NCI-H146 treated with DMSO at 0.1 percent for 48 hours (cell line): ENCODE results near the gene AUTS2.
A peak's percentile ranks its signal among the peaks of the same experiment; 100 is the strongest.
"Not testable (repeated sequence)": the region's sequence is repeated elsewhere in the genome, so short reads cannot be mapped to it uniquely, and the experiment has no call there.

Experiments
- DNase-seq: peaks from one replicate; lab custom pipeline; 2025; ENCODE audit not compliant: unreplicated experiment; lab: John Stamatoyannopoulos, UW

AUTS2 gene

DNA sequence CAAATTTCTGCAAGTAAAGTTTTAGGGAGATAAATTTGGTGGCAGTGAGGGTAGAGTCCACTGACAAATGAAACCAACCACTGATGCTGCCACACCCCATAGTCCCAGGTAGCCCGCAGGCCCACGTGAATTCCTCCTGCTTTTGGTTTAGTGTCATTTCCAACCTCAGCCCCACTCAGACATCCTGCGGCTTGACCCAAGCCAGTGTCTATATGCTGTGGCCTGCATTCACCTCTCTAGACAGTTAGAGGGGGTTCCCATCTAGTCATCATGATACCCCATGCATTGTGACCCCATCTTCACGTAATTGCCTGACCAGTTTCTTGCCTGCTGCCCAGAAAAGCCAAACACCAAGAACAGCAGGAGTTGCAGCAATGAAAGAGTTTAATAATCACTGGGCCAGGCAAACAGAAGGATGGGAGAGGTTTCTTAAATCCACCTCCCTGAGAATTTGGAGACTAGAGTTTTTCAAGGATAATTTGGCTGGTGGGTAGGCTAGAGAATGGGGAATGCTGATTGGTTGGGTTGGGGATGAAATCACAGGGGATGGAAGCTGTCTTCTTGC lies 1201.6 kb downstream of the AUTS2 start:
- no peak for DNase-seq

DNA sequence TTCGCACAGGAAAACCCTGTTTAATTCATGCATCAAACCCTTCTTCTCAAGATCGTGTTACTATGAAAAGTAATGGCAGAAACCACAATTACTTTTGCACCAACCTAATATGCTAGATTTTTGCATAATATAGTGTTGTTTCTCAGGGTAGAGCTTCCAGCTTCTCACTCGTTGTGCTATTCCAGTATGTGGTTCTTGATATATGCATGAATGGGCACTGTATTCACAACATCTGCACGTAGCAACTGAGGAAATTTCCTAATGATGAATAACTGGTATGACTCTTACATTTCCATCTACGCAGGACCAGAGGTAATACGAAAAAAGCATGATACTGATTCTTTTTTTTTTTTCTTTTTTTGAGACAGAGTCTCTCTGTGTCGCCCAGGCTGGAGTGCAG lies 1207.1 kb downstream of the AUTS2 start:
- DNase-seq, result no peak

DNA sequence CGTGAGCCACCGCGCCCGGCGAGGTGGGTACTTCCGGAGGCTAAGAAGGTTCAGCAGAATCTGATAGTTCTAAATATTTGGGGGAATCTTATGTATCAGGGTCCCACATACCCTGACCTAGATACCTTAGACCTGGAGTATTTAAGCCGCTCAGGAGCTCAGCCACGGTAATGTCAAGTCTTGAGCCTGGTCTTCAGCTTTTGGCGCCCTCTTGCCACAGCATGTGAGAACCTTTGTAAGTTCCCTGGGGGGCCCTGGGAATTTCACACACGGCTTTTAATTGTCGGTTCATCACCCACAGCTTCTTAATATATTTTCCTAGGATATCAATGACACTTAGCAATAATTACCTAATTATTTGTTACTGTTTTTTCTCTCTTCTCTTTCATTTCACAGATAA lies 1209.4 kb downstream of the AUTS2 start:
- DNase-seq, result no peak

DNA sequence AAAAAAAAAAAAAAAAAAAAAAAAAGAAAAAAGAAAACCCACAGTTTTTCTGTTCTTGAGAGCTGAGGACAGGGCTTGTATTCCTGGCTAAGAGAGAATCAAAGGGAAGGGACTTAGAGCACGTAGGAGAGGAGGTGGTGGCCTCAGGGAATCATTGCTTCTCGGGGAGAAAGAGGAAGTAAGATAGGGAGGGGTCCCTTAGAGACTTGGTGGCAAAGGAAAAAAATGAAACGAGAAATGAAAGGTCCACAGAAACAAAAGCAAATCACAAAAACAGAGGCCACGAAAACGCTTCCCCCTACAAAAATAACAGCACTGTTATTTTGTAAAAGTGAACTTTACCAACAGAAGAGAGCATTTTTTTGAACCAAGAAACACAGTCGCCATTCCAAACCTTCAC lies 1210.6 kb downstream of the AUTS2 start:
- DNase-seq, result no peak

DNA sequence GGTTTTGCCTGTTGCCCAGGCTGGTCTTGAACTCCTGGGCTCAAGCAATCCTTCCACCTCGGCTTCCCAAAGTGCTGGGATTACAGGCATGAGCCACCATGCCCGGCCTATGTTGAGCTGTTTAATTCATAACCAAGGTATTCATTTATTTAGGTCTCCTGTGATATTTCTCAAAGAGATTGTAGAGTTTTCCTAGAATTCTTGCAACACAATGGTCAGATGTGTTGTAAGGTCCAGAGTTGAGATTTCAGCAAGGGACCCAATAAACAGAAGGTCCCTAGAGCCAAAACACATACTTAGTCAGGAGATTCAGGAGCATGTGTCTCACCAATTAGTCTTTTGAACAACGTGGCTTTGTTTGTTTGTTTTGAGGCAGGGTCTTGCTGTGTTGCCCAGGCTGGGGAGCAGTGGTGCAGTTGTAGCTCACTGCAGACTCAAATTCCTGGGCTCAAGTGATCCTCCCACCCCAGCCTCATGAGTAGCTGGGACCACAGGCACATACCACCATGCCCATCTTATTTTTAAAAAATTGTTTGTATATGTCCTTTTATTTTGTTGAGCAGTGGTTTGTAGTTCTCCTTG lies 1212.4 kb downstream of the AUTS2 start:
- no peak for DNase-seq

DNA sequence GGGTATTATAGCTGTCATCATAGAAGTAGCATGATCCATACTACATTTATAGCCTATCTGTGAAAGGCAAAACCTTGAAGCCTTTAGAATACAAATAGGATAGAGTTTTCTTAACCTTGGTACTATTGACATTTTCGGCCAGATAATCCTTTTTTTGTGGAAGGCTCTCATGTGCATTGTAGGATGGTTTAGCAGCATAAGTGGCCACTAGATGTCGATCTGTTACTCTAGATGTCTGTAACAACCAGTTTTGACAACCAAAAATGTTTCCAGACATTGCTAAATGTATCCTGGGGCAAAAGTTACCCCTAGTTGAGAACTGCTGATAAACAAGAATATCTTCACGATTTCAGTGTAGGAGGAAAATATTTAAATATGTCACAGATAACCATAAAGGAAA lies 1214.2 kb downstream of the AUTS2 start:
- DNase-seq, result no peak

DNA sequence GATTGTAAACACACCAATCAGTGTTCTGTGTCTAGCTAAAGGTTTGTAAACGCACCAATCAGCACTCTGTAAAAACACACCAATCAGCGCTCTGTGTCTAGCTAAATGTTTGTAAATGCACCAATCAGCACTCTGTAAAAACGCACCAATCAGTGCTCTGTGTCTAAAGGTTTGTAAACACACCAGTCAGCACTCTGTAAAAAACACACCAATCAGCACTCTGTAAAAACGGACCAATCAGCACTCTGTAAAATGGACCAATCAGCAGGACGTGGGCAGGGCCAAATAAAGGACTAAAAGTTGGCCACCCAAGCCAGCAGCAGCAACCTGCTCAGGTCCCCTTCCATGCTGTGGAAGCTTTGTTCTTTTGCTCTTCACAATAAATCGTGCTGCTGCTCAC lies 1224.2 kb downstream of the AUTS2 start:
- not testable (repeated sequence) for DNase-seq

DNA sequence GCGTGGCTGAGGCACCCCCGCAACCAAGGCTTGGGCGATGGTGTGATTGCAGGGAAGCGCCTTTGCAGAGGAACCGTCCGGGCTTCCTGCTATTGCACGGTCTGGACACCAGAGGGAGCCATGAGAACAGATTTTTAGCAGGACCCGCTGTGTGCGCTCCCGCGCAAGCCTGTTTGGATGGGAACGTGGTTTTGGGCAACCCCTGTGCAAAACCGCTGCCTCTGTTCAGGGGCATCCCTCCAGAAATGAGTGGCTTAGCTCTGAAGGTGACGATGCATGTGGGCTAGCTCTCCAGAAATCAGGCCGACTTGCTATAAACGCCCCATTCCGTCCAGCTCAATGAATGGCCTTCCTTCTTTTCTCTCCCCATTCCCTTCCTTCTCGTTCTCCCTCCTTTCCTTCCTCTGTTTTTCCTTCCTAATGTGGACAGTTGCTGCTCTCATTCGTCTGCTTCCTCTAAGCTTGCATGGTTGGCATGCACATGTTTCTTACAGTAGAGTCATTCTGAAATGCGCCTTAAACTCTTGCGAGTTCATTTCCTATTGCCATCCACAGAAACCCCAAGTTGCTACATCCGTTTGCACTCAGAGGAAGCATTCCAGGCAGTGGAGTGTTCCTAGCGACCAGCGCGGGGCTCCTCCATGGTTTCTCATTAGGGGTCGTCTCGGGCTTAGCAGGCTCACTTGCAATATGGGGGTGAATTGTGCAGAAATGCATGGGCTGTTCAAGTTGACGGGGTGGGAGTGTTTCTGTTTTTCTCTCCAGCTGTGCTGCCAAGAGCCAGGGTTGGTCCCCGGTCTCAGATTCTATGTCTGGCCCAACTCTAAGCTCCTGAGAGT lies 1231.2 kb downstream of the AUTS2 start:
- DNase-seq, result peak; percentile 34

DNA sequence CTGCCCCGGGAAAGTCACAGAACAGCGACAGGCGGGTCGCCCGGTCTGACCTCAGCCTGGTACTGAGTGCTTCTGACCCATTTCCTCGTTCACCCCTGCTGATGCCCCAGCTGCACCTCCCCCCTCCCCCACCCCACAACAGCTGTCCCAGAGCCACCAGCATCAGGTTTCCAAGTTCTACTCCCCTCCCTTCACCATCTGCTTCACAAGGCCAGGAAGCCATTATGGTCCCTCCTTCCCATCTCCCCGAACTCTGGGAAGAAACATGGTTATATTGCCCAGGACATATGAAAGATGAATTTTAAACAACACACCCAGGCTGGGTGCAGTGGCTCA lies 1231.8 kb downstream of the AUTS2 start:
- DNase-seq, result no peak

DNA sequence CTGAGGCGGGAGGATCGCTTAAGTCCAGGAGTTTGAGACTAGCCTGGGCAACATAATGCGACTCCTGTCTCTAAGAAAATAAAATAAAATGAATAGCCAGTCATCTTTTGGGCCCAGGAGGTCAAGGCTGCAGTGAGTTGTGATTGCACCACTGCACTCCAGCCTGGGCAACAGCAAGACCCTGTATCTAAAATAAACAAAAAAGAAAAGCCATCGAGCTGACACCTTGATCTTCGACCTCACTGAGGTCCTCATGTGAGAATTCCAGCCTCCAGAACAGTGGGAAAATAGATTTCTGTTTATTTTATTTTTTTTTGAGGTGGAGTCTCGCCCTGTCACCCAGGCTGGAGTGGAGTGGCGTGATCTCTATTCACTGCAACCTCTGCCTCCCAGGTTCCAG lies 1232.2 kb downstream of the AUTS2 start:
- no peak for DNase-seq

DNA sequence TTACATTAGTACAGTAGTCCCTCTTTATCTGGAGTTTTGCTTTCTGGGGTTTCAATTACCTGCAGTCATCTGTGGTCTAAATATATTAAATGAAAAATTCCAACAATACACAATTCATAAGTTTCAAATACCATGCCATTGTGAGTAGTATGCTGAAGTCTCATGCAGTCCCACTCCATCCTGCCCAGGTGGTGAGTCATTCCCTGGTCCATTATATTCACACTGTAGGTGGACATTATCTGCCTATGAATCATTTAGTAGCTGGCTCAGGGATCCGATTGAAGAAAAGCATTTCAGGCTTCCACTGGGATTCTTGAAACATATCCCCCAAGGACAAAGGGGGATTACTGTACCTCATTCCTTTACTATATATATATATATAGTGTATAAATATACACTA lies 1235.5 kb downstream of the AUTS2 start:
- no peak for DNase-seq

DNA sequence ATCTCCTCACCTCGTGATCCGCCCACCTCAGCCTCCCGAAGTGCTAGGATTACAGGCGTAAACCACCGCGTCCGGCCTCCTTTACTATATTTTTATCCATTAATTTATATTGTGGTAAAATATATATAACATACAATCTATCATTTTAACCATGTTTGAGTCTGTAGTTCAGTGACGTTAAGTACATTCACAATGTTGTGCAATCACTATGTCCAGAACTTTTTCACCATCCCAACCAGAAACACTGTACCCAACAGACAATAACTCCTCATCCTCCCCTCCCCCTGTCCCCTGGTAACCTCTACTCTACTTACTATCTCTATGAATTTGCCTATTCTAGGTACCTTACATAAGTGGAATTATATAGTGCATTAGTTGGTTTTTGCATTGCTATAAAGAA lies 1236.1 kb downstream of the AUTS2 start:
- DNase-seq, result no peak

DNA sequence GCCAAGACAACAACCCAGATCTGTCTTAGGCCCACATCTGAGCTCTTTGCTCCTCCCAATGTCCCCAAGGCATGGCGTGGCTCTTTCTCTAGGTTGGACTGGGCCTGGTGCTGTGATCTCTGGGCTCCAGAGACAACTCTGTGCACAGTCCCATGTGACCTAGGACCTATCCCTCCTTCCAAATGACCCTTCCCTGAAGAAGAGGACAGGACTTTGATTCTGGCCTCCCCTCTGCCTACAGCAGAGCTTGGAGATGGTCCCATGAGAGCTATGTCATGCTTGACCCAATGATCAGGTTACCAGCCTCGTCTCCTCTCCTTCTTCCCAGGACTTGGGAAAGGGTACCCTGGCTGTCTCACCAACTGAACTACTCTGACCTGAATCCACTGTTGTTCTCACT lies 1237.4 kb downstream of the AUTS2 start:
- no peak for DNase-seq

DNA sequence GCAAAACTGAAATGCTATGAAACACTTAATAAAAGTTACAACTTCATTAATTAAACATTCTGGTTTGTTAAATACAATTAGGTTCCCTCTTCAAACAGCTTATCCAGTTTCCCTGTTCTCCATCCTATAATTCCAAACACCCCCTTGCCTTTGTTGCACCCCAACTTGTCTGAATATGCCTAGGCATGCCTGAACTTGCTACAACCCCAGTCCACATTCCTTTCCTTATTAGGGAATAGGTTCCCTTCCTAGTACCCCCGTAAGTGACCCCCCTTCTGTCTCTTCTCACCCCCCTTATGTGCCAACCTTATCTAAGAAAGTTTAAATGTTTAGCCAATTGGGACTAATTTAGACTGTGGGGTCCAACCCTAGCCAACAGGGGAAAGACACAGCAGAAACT lies 1238.0 kb downstream of the AUTS2 start:
- DNase-seq, result no peak

DNA sequence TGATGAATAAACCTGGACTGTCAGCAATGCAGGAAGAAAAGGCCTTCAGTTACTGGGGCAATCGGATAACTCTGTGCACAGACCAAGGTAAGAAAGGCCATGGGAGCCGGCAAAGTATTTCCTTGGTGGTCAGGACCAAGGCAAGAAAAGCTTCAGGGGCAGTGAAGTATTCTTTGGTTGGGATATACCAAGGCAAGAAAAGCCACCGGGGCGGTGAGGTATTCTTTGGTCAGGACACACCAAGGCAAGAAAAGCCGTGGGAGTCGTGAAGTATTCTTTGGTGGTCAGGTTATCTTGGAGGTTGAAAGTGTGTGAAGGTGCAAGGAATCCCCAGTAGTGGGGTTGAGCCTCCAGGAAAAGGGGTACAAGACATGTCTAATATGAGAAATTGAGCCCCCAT lies 1238.7 kb downstream of the AUTS2 start:
- DNase-seq, result no peak

DNA sequence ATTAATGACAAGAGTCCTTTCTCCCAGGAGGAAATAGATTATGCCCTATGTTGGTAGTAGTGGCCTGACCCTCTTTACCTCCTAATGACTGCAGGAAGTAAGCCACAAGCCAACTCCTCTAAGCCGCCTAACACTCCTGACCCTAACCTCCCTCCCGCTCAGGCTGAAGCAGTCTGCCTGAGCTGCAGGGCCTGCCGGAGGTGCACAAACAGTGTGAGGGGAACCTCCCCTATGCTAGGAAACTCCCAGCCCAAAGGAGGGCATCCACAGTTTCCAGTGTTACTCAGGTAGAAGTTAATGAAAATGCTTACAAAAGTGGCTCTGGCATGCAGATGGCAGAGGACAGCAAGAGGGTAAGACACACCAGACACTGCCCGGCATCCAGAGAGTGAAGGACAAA lies 1239.3 kb downstream of the AUTS2 start:
- DNase-seq, result no peak

DNA sequence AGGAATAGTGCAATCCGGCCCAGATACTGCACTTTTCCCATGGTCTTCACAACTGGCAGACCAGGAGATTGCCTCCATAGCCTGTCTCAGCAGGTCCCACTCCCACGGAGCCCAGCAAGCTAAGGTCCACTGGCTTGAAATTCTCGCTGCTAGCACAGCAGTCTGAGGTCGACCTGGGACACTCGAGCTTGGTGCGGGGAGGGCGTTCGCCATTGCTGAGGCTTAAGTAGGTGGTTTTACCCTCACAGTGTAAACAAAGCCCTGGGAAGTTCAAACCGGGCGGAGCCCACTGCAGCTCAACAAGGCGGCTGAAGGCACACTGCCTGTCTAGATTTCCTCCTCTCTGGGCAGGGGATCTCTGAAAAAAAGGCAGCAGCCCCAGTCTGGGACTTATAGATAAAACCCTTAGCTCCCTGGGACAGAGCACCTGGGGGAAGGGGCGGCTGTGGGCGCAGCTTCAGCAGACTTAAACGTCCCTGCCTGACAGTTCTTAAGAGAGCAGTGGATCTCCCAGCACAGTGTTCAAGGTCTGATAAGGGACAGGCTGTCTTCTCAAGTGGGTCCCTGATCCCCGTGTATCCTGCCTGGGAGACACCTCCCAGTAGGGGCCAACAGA lies 1240.1 kb downstream of the AUTS2 start:
- no peak for DNase-seq
